OCI-LY3 (cell line): ENCODE measurements around the gene PANX3.
A peak's percentile ranks its signal among the peaks of the same experiment; 100 is the strongest.

Source experiments
- H2AFZ ChIP-seq: fragments of 200-600, 300-600 bp; shearing (Covaris generic); 2 replicates; pipeline ENCODE4 v1.6.0; 2014; ENCODE audit warnings: antibody characterized with exemption, low read depth, low read length
- H3K27ac ChIP-seq: fragments of 200-600, 300-600 bp; sonication (generic); 2 replicates; pipeline ENCODE4 v1.5.1; 2014; ENCODE audit warnings: mild to moderate bottlenecking, low read length, moderate library complexity, mixed read lengths
- H3K27me3 ChIP-seq: fragments of 200-600, 300-600 bp; sonication (generic); 2 replicates; pipeline ENCODE4 v1.6.1; 2014; ENCODE audit warnings: low read depth, low read length, mixed read lengths
- H3K36me3 ChIP-seq: fragments of 200-600, 300-600 bp; sonication (generic); replicated peaks from 2 replicates; pipeline ENCODE3; 2014; ENCODE audit warnings: low read depth, low read length, mixed read lengths
- H3K4me1 ChIP-seq: fragments of 300-600, 200-600 bp; sonication (generic); 2 replicates; pipeline ENCODE4 v1.6.1; 2014; ENCODE audit warnings: low read length, mixed read lengths
- H3K4me2 ChIP-seq: fragments of 200-600, 300-600 bp; sonication (generic); 2 replicates; pipeline ENCODE4 v1.6.1; 2014; ENCODE audit warnings: low read length, mixed read lengths
- H3K4me3 ChIP-seq: fragments of 300-600, 200-600 bp; sonication (generic); 2 replicates; pipeline ENCODE4 v1.5.1; 2014; ENCODE audit warnings: antibody characterized with exemption, mild to moderate bottlenecking, low read length, moderate library complexity
- H3K79me2 ChIP-seq: fragments of 300-600, 200-600 bp; shearing (Covaris generic); 2 replicates; pipeline ENCODE4 v1.6.1; 2014; ENCODE audit warnings: mild to moderate bottlenecking, low read length, mixed read lengths
- H3K9ac ChIP-seq: fragments of 300-600, 200-600 bp; shearing (Covaris generic); 2 replicates; pipeline ENCODE4 v1.6.0; 2014; ENCODE audit warnings: mild to moderate bottlenecking, low read length, moderate library complexity
- H3K9me3 ChIP-seq: fragments of 200-600, 300-600 bp; shearing (Covaris generic); 2 replicates; pipeline ENCODE4 v1.6.1; 2014; ENCODE audit warnings: low read length, mixed read lengths; ENCODE audit not compliant: insufficient read depth
- H4K20me1 ChIP-seq: fragments of 200-600, 300-600 bp; sonication (generic); 2 replicates; pipeline ENCODE4 v1.6.1; 2016; ENCODE audit warnings: low read length, mixed read lengths; ENCODE audit not compliant: insufficient read depth
- EZH2phosphoT487 ChIP-seq: fragments of 200-600 bp; shearing (Covaris generic); IDR thresholded peaks from 2 replicates; pipeline ENCODE4 v1.6.1; 2018; ENCODE audit warnings: antibody characterized with exemption, mixed run types, low read depth
- TF ChIP-seq, protein P1 (sequence below): fragments of 200-600, 300-600 bp; sonication (generic); IDR thresholded peaks from 2 replicates; pipeline ENCODE4 v1.5.1; 2014; ENCODE audit warnings: antibody characterized with exemption, low read length, low read depth

PANX3 gene

DNA sequence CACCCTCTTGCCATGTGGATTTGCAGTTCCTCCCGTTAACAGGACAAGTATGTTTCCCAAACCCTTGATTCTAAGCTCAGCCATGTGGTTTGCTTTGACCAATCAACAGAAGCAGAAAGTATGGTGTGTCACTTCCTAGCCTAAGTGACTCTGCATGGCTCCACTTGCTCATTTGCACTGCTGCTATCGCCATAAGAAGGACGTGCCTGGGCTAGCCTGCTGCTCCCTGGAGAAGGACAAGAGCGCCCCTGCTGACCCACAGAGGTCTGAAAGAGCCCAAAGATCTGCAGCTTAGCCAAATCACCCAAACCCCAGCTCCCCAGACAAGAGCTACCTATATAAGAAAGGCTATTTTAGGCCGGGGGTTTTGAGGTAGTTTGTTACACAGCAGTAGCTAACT is 29.4 kb downstream of the PANX3 start:
- no peaks in the 10 kb centered on the region for H3K79me2 ChIP-seq
- no peak overlapping the region for H2AFZ ChIP-seq
- H3K9me3 ChIP-seq, result no peaks in the 10 kb centered on the region
- peaks cover 22% of the 10 kb centered on the region for H3K36me3 ChIP-seq
- H3K4me2 ChIP-seq, result no peak overlapping the region
- H3K4me3 ChIP-seq, result no peak overlapping the region
- no peak for TF ChIP-seq EZH2phosphoT487
- TF ChIP-seq, protein P1, sequence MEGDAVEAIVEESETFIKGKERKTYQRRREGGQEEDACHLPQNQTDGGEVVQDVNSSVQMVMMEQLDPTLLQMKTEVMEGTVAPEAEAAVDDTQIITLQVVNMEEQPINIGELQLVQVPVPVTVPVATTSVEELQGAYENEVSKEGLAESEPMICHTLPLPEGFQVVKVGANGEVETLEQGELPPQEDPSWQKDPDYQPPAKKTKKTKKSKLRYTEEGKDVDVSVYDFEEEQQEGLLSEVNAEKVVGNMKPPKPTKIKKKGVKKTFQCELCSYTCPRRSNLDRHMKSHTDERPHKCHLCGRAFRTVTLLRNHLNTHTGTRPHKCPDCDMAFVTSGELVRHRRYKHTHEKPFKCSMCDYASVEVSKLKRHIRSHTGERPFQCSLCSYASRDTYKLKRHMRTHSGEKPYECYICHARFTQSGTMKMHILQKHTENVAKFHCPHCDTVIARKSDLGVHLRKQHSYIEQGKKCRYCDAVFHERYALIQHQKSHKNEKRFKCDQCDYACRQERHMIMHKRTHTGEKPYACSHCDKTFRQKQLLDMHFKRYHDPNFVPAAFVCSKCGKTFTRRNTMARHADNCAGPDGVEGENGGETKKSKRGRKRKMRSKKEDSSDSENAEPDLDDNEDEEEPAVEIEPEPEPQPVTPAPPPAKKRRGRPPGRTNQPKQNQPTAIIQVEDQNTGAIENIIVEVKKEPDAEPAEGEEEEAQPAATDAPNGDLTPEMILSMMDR, result no peak
- H3K27me3 ChIP-seq, result no peaks in the 10 kb centered on the region
- no peaks in the 10 kb centered on the region; the same call in 1 of the 2 replicates for H4K20me1 ChIP-seq
- peaks cover 13% of the 10 kb centered on the region for H3K4me1 ChIP-seq
- no peak overlapping the region for H3K9ac ChIP-seq
- H3K27ac ChIP-seq, result no peak overlapping the region

DNA sequence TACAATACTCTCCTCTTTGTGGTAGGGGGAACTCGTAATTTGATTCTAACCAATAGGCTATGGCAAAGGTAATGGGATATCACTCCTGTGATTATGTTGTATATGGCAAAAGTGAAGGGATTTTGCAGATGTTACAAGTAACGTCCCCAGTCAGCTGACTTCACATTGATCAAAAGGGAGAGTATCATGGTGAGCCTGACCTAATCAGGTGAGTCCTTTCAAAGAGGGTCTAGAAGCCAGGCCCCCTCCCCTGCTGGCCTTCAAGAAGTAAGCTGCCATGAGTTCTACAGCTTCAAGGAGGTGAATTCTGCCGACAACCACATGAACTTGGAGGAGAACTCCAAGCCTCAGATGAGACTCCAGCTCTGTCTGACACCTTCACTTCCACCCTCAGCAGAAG is 31.4 kb downstream of the PANX3 start:
- no peak overlapping the region for H3K9ac ChIP-seq
- H2AFZ ChIP-seq, result no peak overlapping the region
- H3K4me2 ChIP-seq, result no peak overlapping the region
- H3K9me3 ChIP-seq, result no peaks in the 10 kb centered on the region
- TF ChIP-seq, protein P1, result no peak
- TF ChIP-seq EZH2phosphoT487, result no peak
- no peak overlapping the region for H3K4me3 ChIP-seq
- H3K36me3 ChIP-seq, result peaks cover 9% of the 10 kb centered on the region
- no peaks in the 10 kb centered on the region for H4K20me1 ChIP-seq
- no peaks in the 10 kb centered on the region for H3K27me3 ChIP-seq
- peaks cover 24% of the 10 kb centered on the region for H3K4me1 ChIP-seq
- no peaks in the 10 kb centered on the region for H3K79me2 ChIP-seq
- H3K27ac ChIP-seq, result no peak overlapping the region

DNA sequence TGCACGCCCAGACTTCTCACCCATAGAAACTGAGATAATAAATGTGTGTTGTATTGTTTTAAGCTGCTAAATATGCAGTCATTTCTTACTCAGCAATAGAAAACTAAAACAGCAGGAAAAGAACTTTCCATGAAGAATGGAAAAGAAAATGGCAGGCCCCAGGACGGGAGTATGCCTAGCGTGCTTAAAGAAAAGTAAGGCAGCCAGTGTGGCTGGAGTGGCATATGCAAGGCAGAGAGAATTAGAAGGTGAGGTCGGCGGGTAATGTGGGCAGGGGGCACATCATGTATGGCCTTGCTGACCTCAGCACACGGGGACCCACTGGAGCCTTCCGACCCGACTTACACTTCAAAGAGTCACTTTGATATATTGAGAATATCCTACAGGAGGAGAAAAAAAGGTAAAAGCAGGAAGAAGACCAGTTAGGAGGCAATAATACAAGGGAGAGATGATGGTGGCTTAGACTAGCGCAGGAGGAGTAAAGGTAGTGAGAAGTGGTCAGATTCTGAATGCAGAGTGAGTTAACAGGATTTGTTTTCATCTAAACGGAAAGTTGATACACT is 31.9 kb downstream of the PANX3 start:
- H3K36me3 ChIP-seq, result peaks cover 9% of the 10 kb centered on the region
- H3K4me1 ChIP-seq, result peaks cover 24% of the 10 kb centered on the region
- H3K27ac ChIP-seq, result no peak overlapping the region
- no peaks in the 10 kb centered on the region for H3K79me2 ChIP-seq
- H3K4me2 ChIP-seq, result no peak overlapping the region
- H3K9me3 ChIP-seq, result no peaks in the 10 kb centered on the region
- H3K9ac ChIP-seq, result no peak overlapping the region
- H4K20me1 ChIP-seq, result no peaks in the 10 kb centered on the region
- no peak overlapping the region for H3K4me3 ChIP-seq
- no peak overlapping the region for H2AFZ ChIP-seq
- TF ChIP-seq, protein P1, result no peak
- no peak for TF ChIP-seq EZH2phosphoT487
- H3K27me3 ChIP-seq, result no peaks in the 10 kb centered on the region

- H3K79me2 ChIP-seq, result no peaks in the 10 kb centered on the region
- no peak overlapping the region for H3K4me3 ChIP-seq
- H3K9me3 ChIP-seq, result no peaks in the 10 kb centered on the region
- no peak overlapping the region for H3K9ac ChIP-seq
- H2AFZ ChIP-seq, result no peak overlapping the region
- no peaks in the 10 kb centered on the region for H4K20me1 ChIP-seq
- H3K27me3 ChIP-seq, result no peaks in the 10 kb centered on the region
- peak overlapping the region; percentile 94 for H3K4me2 ChIP-seq
- H3K4me1 ChIP-seq, result peaks cover 24% of the 10 kb centered on the region
- TF ChIP-seq EZH2phosphoT487, result no peak
- TF ChIP-seq, protein P1, result no peak
- peaks cover 5% of the 10 kb centered on the region for H3K36me3 ChIP-seq
- H3K27ac ChIP-seq, result no peak overlapping the region
Observed at GRCh38 chr11:124643605-124644425, 32.6 kb downstream of the PANX3 start.
